Lower leg skin (tissue), 3 donors: Measurements from ENCODE around the gene UBAP2.

Experiments
- POLR2A ChIP-seq, 2 donors: fragments of 450-650 bp; IDR thresholded peaks; one replicate each; pipeline ENCODE4 v1.6.1; 2016 to 2017; ENCODE audit warnings: antibody characterized with exemption in 2 of 2, mild to moderate bottlenecking in 1 of 2, moderate library complexity in 1 of 2
- TF ChIP-seq, protein P1 (sequence below), 3 donors: fragments of 450-650 bp; IDR thresholded peaks; one replicate each; pipeline ENCODE4 v1.5.1; 2016; ENCODE audit warnings: antibody characterized with exemption in 3 of 3, mild to moderate bottlenecking in 3 of 3, moderate library complexity in 2 of 3

DNA sequence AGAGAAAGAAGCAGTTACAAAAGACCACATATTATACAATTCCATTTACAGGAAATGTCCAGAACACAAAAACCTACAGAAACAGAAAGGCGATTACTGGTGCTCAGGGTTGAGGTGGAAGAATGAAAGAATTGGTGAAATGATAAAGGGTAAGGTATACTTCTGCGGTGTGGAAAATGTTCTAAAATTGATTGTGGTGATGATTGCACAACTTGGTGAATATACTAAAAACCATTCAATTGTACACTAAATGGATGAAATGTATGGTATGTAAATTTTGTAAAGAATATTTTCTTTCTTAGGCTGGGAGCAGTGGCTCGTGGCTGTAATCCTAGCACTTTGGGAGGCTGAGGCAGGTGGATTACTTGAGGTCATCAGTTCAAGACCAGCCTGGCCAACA lies 72.3 kb downstream of the UBAP2 start:
- TF ChIP-seq, protein P1, sequence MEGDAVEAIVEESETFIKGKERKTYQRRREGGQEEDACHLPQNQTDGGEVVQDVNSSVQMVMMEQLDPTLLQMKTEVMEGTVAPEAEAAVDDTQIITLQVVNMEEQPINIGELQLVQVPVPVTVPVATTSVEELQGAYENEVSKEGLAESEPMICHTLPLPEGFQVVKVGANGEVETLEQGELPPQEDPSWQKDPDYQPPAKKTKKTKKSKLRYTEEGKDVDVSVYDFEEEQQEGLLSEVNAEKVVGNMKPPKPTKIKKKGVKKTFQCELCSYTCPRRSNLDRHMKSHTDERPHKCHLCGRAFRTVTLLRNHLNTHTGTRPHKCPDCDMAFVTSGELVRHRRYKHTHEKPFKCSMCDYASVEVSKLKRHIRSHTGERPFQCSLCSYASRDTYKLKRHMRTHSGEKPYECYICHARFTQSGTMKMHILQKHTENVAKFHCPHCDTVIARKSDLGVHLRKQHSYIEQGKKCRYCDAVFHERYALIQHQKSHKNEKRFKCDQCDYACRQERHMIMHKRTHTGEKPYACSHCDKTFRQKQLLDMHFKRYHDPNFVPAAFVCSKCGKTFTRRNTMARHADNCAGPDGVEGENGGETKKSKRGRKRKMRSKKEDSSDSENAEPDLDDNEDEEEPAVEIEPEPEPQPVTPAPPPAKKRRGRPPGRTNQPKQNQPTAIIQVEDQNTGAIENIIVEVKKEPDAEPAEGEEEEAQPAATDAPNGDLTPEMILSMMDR (IDR thresholded peaks at IDR 0.05) = no peak
- no peak for TF ChIP-seq POLR2A (IDR thresholded peaks at IDR 0.05)
